Measurements from ENCODE around the gene HCRTR2.
"Not testable (repeated sequence)": the region's sequence is repeated elsewhere in the genome, so short reads cannot be mapped to it uniquely, and the experiment has no call there.

HCRTR2 gene

GRCh38 chr6:55220961-55221360 lies 46.6 kb downstream of the HCRTR2 start:
- DNase-seq: no peak

DNA sequence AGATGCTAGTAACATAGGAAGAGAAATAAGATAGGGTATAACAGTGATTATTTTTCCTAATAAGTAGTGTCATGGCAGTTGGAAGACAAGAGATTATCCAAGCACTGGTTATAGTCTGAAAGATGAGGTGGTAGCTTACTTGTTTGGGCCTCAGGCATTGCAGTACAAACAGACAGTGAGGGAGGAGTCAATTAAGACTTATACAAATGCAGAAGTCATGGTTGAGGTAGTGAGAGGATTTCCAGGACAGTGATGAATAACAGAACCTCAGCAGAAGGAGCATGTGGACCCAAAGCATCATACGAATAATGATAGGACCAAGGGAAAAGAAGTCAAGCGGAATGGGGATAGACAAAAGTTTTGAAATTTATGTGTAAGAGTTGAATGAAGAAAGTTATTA lies 53.5 kb downstream of the HCRTR2 start:
- no peak for DNase-seq

DNA sequence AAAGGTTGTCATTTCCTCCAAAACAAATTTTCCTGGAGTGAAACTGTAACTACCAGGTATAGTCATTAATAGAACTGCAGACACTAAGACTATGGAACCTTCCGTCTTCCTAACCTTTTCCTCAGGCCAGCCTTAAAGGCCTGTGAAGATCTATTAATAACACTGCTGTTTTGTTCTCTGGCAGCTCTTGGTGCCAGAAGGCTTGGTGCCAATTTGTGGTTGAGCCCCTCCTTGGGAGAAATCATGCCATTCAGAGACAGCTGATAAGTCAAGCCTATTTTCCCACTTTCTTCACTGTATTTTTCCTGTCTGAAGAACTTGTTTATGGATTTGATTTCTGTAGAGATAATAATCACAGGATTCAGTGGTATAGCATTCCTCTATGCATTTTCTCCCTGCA lies 64.8 kb downstream of the HCRTR2 start:
- no peak for DNase-seq

GRCh38 chr6:55240975-55241605 lies 66.8 kb downstream of the HCRTR2 start:
- DNase-seq: not testable (repeated sequence)

- no peak for DNase-seq
Measured at GRCh38 chr6:55250400-55250799, 76.1 kb downstream of the HCRTR2 start.

DNA sequence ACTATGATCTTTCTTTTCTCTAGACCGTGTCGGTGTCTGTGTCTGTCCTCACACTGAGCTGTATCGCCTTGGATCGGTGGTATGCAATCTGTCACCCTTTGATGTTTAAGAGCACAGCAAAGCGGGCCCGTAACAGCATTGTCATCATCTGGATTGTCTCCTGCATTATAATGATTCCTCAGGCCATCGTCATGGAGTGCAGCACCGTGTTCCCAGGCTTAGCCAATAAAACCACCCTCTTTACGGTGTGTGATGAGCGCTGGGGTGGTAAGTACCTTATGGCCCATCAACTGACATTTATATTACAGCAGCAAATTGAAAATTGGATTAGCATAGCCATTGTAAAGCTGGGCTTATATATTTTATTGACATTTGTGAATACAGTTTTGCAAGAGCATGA lies 80.8 kb downstream of the HCRTR2 start:
- DNase-seq: no peak

- no peak for DNase-seq
Measured at GRCh38 chr6:55260181-55260580, 85.9 kb downstream of the HCRTR2 start.

GRCh38 chr6:55265409-55266114 lies 91.2 kb downstream of the HCRTR2 start:
- DNase-seq: no peak

GRCh38 chr6:55266896-55267295 lies 92.6 kb downstream of the HCRTR2 start:
- DNase-seq: no peak

- DNase-seq: peak; percentile 58
Measured at GRCh38 chr6:55276745-55277530, 102.6 kb downstream of the HCRTR2 start.

DNA sequence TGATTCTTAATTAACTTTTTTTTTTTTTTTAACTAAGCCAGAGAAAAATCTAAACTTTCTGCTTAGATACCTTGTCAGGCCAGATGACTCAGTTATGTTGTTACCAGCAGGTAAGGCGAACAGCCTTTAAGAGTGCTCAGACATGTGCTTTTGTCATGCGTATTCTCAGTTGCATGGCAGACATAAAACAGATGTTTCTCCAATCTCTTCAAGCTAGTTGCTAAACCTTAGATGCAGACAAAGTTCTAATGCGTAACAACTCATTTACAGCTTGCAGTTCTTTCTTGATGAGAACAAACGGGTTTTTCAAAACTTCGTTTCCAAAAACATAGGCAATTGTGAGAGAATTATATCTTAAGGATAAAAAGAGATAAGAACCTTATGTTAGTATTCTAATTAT lies 103.3 kb downstream of the HCRTR2 start:
- DNase-seq: no peak

- no peak for DNase-seq
Measured at GRCh38 chr6:55281215-55281614, 106.9 kb downstream of the HCRTR2 start.

- DNase-seq: no peak
Measured at GRCh38 chr6:55282115-55282514, 107.8 kb downstream of the HCRTR2 start.

- DNase-seq: no peak
Measured at GRCh38 chr6:55286824-55287223, 112.5 kb downstream of the HCRTR2 start.

- no peak for DNase-seq
Measured at GRCh38 chr6:55290736-55291135, 116.4 kb downstream of the HCRTR2 start.

DNA sequence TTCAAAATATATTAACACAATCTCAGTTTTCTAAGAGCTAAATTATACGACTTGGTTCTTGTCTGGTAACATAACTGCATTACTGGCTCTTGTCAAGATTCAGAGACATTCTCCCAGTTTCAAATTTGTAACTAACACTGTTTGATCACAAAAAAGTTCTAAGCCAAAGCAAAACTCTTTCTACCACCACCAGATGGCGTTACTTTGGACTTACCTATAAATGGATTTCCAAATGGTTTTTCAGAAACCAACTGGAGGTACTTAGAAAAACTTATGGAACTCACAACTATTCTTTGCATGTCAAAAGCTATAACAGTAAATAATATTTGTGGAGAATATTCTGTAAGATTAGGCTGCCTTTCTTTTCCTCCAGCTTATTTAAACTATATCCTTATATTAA lies 118.8 kb downstream of the HCRTR2 start:
- no peak for DNase-seq

DNA sequence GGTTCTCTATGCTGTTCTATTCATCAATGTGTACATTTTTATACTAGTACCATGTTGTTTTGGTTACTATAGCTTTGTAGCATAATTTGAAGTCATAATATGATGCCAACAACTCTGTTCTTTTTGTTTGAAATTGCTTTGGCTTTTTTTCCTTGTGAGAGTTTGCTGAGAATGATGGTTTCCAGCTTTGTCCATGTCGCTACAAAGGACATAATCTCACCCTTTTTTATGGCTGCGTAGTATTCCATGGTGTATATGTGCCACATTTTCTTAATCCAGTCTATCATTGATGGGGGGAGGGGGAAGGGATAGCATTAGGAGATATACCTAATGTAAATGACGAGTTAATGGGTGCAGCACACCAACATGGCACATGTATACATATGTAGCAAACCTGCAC lies 122.9 kb downstream of the HCRTR2 start:
- DNase-seq: not testable (repeated sequence)

GRCh38 chr6:55299286-55299985 lies 125.1 kb downstream of the HCRTR2 start:
- DNase-seq: no peak

- no peak for DNase-seq
Measured at GRCh38 chr6:55304747-55305146, 130.4 kb downstream of the HCRTR2 start.

DNA sequence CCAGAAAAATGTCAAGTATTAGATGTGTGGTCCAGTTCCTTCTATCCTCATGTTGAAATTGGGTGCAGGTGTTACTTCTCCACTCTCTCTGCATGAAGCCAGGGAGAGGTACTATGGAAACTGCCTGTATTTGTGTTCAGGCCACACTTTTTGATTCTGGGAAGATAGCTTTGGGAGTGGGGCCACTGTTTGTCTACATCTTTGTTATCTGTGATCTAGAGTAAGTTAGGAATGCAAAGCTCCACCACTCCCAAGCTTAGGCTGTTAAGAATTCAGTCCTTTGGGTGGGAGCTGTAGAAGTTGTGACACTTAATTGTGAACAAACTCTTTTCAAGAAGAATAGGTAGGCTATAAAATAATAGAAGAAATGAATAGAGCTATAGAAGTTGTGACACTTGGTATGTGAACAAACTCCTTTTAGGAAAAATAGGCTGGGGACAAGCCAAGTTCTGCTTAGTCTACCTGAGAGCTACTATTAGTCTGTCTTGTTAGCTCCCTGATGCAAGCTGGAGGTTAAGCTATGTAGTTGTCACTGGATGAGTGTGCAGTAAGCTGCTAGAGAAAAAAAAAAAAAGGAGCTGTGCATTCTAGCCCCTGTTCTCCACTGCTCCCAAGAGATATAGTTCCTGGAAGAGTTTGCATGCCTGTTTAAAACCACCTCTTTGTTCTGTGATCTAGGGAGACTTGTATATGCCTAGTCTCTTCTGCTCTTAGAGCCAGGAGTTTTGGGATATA lies 145.8 kb downstream of the HCRTR2 start:
- DNase-seq: no peak

- DNase-seq: no peak
Measured at GRCh38 chr6:55320696-55321086, 146.4 kb downstream of the HCRTR2 start.

DNA sequence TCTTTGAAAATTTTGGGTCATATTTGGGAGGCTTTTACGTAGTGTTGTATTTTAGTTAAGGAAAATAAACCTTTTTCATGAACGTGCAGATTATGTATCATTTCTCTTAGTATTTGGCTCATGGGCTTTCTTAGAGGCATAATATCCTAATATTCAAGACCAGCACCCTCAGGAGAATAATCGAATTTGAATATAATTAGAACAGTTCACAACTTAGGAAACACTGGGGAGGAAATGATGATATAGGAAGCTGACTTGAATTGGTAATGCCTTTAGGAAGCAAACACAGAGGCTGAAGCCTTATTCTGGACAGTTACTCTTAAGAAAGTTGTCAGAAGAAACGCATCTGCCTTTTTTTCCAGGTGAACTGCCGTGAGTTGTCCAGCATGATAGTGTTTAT lies 152.9 kb downstream of the HCRTR2 start, which contains the start of gene GFRAL:
Gene GFRAL (plus strand): TSS at position 301 of the 400 bp plus-strand sequence. CDS start 86 bp downstream, at position 387.
- DNase-seq: no peak
